ENCODE results near the gene COL1A2.

Gene COL1A2

GRCh38 chr7:94386416-94386815 lies 8.3 kb upstream of the COL1A2 start:
- DNase-seq: no peak

- no peak for DNase-seq
Observed at GRCh38 chr7:94388540-94388939, 6.2 kb upstream of the COL1A2 start.

DNA sequence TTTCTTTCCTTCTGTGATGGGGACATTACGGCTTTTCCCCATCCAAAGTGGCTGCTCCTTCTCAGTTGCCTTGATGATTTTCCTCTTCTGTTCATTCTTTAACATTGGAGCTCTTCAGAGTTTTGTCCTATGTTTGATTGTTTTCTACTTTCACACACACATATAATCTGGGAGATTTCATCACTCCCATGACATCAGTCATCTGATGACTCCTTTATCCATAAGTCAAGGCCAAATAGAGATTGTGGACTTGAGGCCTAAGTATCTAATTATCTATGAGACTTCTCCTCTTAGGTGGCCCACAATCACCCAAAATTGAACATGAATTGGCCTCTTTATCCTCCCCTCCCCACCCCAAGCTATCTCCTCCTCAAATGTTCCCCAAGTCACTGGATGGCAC lies 5.3 kb upstream of the COL1A2 start:
- DNase-seq: no peak

DNA sequence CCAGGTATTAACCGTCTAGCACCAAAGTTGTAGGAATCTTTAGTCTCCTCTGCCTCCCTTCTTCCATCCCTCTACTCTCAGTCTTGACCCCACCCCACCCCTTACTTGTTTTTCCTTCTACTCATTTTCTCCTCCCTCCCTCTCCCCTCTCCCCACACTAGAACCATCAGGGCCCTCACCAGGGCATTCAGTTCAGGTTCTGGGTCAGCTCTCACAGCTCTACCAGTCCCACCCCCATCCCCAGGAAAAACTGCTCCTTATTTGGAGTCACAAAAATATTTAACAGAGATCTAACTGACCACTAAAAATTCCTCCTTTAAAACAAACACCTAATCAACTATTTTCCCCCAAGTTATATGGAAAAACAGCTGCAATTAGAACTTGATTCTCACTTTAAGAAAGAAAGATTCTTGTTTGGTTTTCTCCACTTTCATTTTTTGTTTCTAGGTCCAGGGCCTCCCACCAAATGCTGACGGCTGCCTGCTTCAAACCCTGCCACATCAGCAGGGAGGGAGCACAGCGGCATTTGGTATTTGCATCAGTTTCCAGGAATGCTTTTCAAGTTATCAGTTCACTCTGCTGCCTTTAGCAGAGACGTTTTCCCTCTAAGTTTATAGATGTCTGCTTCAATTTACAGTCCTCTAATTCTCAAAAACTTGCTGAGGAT lies 2.8 kb upstream of the COL1A2 start:
- no peak for DNase-seq

- DNase-seq: no peak
Observed at GRCh38 chr7:94392393-94392786, 2.3 kb upstream of the COL1A2 start.

GRCh38 chr7:94393246-94394108 lies 1.2 kb upstream of the COL1A2 start:
- DNase-seq: no peak

GRCh38 chr7:94394109-94394436 lies 622 bp upstream of the COL1A2 start:
- DNase-seq: no peak

DNA sequence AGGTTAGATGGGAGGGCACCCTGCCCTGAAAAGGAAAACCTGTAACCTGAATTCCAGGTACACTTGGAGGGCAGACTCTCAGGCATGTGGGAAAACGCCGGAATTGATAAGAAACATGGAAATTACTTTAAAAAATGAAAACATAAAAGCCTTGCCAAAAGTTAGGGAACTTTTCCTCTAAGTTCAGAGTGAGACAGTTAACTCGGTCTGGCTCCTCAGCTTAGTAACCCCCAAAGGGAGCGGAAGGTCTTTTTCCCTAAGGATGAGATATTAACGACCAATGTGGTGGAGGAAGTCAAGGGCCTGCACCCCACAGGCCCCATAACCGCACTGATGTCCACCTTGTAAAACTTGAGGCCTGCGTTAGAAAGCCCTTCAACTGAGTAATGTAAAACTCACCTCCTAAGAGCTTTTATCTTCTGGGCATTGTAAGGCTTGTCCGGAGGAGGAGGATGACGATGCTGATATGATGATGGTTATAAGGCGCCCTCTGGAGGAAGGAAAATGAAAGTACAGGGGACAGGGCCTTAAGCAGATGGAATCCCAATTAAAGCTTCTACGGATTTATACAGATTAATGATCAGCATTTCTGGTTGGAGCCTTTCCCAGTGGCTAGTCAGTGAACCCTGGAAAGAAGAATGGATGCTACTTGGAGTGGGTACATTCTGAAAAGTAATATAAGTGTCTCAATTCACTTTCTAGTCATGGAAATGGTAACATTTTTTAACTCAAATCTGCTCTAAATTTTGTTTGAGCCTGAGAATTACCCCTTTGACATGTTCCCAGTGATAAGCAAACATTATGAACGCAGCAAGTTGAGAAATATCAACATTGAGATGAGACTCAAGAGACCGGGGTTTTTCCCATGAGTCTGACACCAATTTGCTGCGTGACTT lies 694 bp downstream of the COL1A2 start:
- peak; percentile 34 for DNase-seq

- DNase-seq: no peak
Observed at GRCh38 chr7:94396037-94396431, 1.3 kb downstream of the COL1A2 start.

- no peak for DNase-seq
Observed at GRCh38 chr7:94396596-94396995, 1.9 kb downstream of the COL1A2 start.

GRCh38 chr7:94397722-94398121 lies 3.0 kb downstream of the COL1A2 start:
- DNase-seq: no peak

DNA sequence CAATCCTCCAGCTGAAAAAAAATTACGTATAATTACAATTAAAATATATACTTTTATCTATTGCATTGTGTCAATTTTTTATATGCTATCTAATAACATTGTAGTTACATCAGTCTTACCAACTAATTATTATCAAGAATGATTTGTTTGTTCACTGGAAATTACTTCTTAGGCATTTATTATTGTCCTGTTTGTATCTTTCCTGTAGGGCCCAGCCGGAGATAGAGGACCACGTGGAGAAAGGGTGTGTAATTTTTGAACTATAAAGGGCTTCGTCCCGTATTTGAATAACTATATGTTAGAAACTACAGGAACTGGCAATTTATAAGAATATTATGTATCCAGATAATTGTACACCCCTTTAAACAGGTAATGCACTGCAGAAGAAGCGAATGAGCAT lies 4.1 kb downstream of the COL1A2 start:
- no peak for DNase-seq

- no peak for DNase-seq
Observed at GRCh38 chr7:94400022-94400421, 5.3 kb downstream of the COL1A2 start.

DNA sequence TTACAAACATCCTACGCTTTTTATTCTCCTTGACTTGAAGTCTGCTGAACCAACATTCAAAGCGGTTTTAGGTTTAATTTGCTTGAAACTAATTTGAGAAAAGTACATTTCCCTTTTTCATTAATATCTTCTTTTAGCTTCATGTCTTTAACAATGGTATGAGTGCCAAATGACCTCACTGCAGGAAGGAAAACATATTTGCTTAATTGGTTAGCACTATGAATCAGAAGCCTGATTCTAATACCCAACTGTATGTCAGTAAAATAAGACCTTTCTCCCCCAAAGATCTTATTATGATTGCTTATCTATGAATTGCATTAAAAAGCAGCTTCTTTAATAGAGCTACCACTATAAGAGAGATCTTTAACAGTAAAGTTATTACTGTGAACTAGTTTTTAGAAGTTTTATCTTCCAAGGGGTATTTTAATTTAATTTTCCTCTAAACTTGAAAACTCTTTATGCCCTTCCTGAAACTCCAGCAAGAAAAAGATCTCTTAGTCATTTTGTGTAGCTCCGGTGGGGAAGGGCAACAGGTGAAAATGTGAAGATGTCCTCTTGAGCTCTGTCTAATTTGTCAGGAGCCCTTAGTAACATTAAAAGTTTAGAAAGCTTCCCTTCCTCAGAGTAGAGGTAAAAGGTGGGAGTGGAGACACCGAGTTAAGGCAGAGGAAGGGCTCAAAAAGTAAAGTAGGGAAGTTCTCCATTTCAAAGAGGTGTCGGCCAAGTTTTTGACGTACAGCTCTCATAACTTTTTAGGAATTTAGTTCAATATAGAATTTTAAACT lies 6.1 kb downstream of the COL1A2 start:
- DNase-seq: no peak

- DNase-seq: no peak
Observed at GRCh38 chr7:94401428-94401814, 6.7 kb downstream of the COL1A2 start.

DNA sequence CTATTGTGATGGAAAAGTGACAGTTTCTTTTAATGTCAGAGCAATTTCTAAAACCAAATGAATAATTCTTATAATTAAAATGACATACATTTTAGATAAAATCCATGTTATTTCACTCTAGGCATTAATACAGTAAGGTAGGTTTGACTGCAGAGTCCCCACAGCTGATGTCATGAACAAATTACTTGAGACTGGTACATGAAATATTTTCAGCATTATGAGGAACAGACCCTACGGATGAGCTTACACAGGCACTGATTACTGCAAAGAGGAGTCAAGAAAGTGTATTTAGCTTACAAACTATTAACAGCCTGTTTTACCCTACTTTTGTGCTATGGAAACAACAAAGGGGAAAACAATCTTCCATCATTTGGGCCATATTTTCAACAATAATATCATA lies 8.9 kb downstream of the COL1A2 start:
- DNase-seq: no peak

- DNase-seq: no peak
Observed at GRCh38 chr7:94405506-94405905, 10.8 kb downstream of the COL1A2 start.

- no peak for DNase-seq
Observed at GRCh38 chr7:94406696-94407095, 12.0 kb downstream of the COL1A2 start.

DNA sequence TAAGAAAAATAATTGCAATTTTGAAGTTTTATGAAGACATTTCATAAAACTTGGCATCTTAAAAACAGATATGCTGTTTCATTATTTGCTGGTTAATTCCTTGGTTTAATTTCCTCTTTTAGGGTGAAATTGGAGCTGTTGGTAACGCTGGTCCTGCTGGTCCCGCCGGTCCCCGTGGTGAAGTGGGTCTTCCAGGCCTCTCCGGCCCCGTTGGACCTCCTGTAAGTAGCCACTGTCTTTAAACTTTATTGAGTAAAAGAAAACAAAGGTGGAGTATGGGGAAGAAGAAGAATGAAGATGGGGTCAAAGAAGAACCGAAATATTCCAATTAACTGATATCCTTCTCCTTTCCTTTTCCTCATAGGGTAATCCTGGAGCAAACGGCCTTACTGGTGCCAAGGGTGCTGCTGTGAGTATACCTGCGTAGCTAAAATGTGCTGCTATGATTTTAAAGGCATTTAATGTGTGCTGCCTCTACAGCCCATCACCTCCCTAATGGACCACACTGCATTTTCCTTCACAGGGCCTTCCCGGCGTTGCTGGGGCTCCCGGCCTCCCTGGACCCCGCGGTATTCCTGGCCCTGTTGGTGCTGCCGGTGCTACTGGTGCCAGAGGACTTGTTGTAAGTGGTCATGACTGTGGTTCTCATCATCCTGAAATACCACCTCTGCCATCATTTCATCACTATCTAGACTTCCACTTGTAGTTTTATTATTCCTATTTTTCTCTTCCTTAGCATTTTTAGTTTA lies 14.7 kb downstream of the COL1A2 start:
- no peak for DNase-seq

DNA sequence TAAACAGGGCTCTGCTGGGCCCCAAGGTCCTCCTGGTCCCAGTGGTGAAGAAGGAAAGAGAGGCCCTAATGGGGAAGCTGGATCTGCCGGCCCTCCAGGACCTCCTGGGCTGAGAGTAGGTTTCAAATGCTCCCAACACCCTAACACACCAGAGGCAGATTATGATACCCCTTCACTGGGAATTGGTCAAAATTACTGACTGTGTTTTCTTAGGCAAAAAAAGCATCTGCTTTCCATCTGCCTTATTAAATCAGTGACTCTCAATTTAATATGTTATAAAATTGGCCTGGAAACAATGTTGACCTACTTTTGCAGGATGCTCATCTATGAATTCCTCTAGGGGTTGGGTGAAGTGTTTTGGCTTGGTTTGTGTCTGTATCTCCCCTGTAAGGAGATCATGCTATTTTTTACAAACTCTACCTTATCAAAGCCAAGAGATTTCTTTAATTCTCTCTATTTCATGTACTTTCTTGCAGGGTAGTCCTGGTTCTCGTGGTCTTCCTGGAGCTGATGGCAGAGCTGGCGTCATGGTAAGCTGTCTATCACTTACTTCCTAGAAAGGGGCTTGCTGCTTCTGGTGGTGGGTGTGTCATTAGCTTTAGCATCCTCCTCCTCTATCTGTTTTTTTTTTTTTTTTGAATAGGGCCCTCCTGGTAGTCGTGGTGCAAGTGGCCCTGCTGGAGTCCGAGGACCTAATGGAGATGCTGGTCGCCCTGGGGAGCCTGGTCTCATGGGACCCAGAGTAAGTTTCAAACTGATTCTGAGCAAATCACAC lies 15.9 kb downstream of the COL1A2 start:
- no peak for DNase-seq

- no peak for DNase-seq
Observed at GRCh38 chr7:94411188-94411466, 16.4 kb downstream of the COL1A2 start.

All from CD4-positive, alpha-beta T cell treated with Interleukin-15 for 1 hour (primary cell).